Measurements from ENCODE around the gene RPS21.

GRCh38 chr20:62421716-62421990 lies 34.8 kb downstream of the RPS21 start:
- TF ChIP-seq ZBTB33 (IDR thresholded peaks at IDR 0.05; ENCODE audit: borderline replicate concordance, low read depth) (no peak), TAF1 (IDR thresholded peaks at IDR 0.05; ENCODE audit: borderline replicate concordance, low read depth, low read length) (no peak), RCOR1 (IDR thresholded peaks at IDR 0.05; ENCODE audit: low read length) (no peak), CTCF (IDR thresholded peaks at IDR 0.05) (no peak)
